ENCODE data around the gene DISP1. TPM values are rescaled to one million over a fixed set of nuclear protein-coding genes. Genes with fewer than 3 reads are reported as not detected.

DISP1 gene, protein sequence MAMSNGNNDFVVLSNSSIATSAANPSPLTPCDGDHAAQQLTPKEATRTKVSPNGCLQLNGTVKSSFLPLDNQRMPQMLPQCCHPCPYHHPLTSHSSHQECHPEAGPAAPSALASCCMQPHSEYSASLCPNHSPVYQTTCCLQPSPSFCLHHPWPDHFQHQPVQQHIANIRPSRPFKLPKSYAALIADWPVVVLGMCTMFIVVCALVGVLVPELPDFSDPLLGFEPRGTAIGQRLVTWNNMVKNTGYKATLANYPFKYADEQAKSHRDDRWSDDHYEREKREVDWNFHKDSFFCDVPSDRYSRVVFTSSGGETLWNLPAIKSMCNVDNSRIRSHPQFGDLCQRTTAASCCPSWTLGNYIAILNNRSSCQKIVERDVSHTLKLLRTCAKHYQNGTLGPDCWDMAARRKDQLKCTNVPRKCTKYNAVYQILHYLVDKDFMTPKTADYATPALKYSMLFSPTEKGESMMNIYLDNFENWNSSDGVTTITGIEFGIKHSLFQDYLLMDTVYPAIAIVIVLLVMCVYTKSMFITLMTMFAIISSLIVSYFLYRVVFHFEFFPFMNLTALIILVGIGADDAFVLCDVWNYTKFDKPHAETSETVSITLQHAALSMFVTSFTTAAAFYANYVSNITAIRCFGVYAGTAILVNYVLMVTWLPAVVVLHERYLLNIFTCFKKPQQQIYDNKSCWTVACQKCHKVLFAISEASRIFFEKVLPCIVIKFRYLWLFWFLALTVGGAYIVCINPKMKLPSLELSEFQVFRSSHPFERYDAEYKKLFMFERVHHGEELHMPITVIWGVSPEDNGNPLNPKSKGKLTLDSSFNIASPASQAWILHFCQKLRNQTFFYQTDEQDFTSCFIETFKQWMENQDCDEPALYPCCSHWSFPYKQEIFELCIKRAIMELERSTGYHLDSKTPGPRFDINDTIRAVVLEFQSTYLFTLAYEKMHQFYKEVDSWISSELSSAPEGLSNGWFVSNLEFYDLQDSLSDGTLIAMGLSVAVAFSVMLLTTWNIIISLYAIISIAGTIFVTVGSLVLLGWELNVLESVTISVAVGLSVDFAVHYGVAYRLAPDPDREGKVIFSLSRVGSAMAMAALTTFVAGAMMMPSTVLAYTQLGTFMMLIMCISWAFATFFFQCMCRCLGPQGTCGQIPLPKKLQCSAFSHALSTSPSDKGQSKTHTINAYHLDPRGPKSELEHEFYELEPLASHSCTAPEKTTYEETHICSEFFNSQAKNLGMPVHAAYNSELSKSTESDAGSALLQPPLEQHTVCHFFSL (N-terminal part only)
- polyA plus RNA-seq (ENCODE audit: insufficient read length in 4 of 4) = 10 to 100 TPM; 14.5 to 15.3 (median 15.0) TPM

DNA sequence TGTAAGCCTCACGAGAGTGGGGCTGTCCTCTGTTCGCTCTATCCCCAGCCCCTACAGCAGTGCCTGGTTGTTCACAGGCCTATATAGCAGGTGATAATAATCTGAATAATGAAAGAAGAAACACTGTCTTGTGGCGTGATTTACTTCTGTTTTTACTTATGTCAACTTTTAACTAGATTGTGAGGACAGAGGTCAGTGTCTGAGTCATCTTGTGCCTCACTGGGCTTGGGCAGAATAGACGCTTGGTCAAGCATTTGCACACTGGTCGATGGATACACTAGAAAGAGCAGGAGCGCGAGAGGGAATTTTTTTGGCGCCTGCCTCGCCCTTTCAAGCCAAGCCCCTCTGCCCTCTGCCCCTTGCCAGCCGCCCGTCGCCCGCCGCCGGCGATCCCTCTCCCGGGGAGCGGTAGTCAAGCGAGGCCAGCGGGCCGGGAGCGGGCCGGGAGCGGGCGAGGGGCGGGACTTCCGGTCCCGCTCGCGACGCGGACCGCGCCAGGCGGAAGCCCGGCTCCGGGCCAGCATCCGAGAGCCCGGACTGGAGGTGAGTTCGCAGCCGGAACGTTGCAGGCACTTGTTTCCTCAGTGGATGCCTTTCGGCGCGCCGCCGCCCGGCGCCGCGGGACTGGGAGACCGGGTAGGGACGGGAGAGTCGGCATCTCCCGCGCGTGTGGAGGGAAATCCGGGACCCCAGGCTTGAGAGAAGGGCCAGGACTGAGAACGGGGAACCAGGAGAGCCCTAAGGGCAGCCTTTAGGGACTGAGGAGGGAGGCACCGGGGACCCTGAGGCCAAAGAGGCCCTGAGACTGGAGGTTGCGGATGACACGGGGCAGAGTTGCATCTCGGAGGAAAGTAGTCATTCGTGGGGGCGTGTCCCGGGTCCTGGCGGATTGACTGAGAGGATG, at the start of gene DISP1:
Gene DISP1 (plus strand): TSS at position 504 of the 904 bp plus-strand sequence. CDS start 127,785 bp downstream, outside the sequence.
- peak in 3 of 4 donors; percentile 56 to 64 (median 59) for DNase-seq (ENCODE audit: low read depth in 4 of 4, low spot score in 3 of 4)

DNA sequence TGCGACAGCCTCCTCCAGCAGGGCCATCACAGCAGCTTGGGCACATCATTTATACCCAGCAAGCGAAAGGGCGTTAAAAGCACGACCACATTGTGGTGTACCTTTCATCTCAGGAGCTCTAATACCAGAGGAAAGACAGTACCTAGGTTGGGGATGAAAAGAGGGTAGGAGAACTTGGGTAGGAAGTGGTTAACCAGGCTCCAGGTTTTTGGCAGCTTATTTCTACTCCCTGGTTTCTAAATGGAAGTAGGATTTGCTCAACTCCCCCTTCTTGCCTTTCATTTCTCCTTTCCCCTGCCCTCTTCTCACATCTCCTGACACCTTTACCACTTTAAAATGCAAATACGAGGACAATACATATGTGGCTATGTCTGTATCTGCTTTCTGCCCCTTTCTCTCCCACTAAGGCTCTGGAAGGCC, 47.7 kb upstream of the DISP1 start:
- no peak for DNase-seq (ENCODE audit: low read depth in 4 of 4, low spot score in 3 of 4)

DNA sequence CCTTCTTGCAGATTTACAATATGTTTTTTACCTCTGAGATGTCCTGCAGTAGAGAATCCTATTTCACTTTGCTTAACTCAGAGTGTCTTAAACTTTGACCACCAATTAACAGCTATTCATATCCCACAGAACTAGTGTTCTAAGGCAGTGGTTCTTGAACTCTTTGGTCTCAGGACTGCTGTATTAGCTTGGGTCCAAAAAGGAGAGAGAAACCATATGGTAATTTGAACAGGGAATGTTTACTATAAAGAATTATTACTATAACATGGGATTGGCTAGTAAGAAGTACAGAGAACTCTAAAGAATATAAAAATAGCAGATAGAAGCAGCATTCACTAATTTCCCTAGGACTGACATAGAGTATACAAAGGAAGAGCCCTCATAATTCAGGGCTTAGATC, 46.2 kb upstream of the DISP1 start:
- DNase-seq (ENCODE audit: low read depth in 4 of 4, low spot score in 3 of 4) = no peak

- DNase-seq (ENCODE audit: low read depth in 4 of 4, low spot score in 3 of 4) = no peak
Observed at GRCh38 chr1:222769181-222769580, 45.7 kb upstream of the DISP1 start.

DNA sequence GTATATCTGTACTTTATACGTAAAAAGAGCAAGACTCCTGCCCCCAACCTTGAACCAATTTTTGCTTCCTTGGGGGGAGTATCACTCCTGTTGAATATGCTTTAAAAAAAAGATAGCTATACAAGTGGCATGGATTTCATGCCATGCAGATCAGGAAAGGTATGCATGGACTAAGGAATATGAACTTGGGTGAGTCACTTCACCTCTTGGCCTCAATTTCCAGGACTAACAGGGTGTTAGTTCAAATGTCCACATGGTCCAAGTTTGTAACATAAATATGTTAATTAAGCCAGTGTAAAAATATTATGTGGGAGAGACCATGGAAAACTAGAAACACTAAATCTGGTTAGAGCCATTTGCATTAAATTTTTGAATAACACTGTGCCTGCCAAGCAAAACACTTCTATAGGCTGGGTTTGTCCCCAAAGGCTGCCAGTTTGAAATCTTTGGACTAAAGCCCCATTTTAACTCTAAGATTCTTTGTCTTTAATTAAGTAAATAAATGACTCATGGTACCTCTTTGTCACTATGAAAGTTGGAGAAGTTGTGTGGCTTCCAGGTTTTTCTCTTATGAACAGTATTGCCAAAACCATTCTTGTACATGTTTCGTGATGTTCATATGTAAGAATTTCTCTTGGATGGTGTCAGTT, 44.7 kb upstream of the DISP1 start:
- DNase-seq (ENCODE audit: low read depth in 4 of 4, low spot score in 3 of 4) = no peak

- DNase-seq (ENCODE audit: low read depth in 4 of 4, low spot score in 3 of 4) = no peak
Observed at GRCh38 chr1:222772996-222773379, 41.9 kb upstream of the DISP1 start.

DNA sequence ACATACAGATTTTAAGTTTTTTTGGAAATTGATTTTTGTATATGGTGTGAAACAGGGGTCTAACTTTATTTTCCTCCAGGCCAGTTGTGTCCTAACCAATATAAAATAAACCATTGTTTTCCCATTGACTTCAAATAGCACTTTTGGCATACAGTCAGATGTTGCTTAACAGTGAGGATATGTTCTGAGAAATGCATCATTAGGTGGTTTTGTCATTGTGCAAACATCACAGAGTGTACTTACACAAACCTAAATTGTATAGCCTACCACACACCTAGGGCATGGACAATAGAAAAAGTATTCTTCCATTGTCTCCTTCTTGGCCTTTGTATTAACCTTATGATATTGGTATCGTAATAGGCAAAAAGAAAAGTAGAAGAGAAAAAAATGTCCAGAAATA, 37.4 kb upstream of the DISP1 start:
- DNase-seq (ENCODE audit: low read depth in 4 of 4, low spot score in 3 of 4) = no peak

DNA sequence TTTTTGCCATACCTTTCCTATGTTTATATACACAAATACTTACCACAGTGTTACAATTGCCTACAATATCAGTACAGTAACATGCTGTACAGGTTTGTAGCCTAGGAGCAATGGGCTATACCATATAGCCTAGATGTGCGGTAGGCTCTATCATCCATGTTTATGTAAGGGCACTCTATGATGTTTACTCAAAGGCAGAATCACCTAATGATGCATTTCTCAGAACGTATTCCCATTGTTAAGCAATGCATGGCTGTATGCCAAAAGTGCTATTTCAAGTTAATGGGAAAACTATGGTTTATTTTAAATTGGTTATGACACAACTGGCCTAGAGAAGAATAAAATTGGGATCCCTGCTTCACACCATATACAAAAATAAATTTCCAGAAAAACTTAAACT, 36.9 kb upstream of the DISP1 start:
- no peak for DNase-seq (ENCODE audit: low read depth in 4 of 4, low spot score in 3 of 4)

GRCh38 chr1:222781251-222781650, 33.6 kb upstream of the DISP1 start:
- DNase-seq (ENCODE audit: low read depth in 4 of 4, low spot score in 3 of 4) = no peak

- no peak for DNase-seq (ENCODE audit: low read depth in 4 of 4, low spot score in 3 of 4)
Observed at GRCh38 chr1:222783051-222783450, 31.8 kb upstream of the DISP1 start.

DNA sequence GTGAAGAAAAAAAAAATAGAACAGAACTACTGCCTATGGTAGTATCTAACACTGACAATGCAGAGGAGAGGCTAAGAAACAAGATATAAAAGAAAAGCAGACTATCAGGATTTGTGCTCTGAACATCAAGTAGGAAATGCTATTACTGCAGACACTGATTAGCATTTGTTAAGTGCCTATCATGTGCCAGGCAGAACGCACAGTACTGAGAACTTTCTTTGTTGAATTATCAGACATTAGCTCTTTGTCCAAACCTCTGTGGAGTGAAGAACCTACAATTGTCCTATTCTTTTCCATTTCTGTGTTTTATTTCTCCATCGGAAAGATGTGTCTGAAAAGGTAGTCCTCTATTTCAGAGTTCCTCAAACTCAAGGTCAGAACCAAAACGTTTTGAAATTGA, 30.5 kb upstream of the DISP1 start:
- DNase-seq (ENCODE audit: low read depth in 4 of 4, low spot score in 3 of 4) = no peak

- DNase-seq (ENCODE audit: low read depth in 4 of 4, low spot score in 3 of 4) = no peak
Observed at GRCh38 chr1:222784916-222785315, 29.9 kb upstream of the DISP1 start.

- DNase-seq (ENCODE audit: low read depth in 4 of 4, low spot score in 3 of 4) = no peak
Observed at GRCh38 chr1:222785529-222785928, 29.3 kb upstream of the DISP1 start.

DNA sequence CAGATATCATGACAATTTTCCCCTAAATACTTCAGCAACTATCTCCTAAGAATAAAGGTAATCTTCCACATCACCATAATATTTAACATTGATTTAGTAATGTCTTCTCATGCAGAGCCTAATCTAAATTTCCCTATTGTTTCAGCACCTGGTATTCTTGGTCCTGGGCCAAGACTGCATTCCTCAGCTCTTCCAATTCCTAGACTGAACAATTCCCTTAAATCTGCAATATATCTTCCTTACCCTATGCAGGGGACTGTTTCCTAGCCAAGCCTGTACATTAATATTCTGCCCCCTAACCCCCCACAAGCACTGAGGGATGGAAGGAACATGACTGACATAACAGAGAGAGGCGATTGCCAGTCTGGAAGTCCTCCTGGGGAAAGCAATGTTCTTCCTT, 28.7 kb upstream of the DISP1 start:
- DNase-seq (ENCODE audit: low read depth in 4 of 4, low spot score in 3 of 4) = no peak

DNA sequence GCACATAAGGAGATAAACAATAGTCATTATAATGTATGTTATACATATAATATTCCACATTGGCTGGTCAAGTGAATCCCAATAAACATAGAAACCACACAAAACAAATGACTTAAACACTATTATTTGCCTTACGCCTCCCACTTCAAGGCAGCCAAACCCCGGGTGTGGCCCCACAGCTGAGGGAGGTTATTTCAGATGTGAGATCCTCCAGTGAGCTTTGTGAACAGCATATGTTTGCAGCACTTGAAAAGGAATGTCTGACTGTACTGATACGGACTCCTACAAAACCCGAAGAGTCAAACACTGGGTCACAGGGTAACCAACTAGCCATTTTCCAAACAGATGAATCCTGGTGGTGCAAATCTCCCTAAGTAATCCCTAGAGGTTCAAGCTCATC, 27.1 kb upstream of the DISP1 start:
- DNase-seq (ENCODE audit: low read depth in 4 of 4, low spot score in 3 of 4) = no peak

- no peak for DNase-seq (ENCODE audit: low read depth in 4 of 4, low spot score in 3 of 4)
Observed at GRCh38 chr1:222788402-222789156, 26.3 kb upstream of the DISP1 start.

DNA sequence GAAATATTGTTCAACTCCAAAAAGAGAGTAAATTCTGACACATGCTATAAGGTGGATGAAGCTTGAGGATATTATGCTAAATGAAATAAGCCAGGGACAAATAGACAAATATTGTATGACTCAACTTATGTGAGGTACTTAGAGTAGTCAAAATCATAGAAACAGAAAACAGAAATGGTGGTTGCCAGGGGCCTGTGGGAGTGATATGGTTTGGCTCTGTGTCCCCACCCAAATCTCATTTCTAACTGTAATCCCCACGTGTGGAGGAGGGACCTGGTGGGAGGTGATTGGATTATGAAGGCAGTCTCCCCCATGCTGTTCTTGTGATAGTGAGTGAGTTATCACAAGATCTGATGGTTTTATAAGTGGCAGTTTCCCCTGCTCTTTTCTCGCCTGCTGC, 24.7 kb upstream of the DISP1 start:
- DNase-seq (ENCODE audit: low read depth in 4 of 4, low spot score in 3 of 4) = no peak

GRCh38 chr1:222790520-222790919, 24.3 kb upstream of the DISP1 start:
- no peak for DNase-seq (ENCODE audit: low read depth in 4 of 4, low spot score in 3 of 4)

All from left renal pelvis (tissue), 4 donors.